ENCODE results near the gene SPDYE18. TPM values are rescaled to one million over a fixed set of nuclear protein-coding genes. Genes with fewer than 3 reads are reported as not detected.
"Not testable (repeated sequence)": the region's sequence is repeated elsewhere in the genome, so short reads cannot be mapped to it uniquely, and the experiment has no call there.

Gene SPDYE18, protein sequence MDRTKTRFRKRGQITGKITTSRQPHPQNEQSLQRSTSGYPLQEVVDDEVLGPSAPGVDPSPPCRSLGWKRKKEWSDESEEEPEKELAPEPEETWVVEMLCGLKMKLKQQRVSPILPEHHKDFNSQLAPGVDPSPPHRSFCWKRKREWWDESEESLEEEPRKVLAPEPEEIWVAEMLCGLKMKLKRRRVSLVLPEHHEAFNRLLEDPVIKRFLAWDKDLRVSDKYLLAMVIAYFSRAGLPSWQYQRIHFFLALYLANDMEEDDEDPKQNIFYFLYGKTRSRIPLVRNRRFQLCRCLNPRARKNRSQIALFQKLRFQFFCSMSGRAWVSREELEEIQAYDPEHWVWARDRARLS
- total RNA-seq, result under 1 TPM; 0.63 to 0.96 TPM

GRCh38 chr7:77062557-77062956 is at the start of gene SPDYE18:
Gene SPDYE18 (minus strand): TSS chr7:77062558. CDS start chr7:77060512, 2,046 bp downstream.
- not testable (repeated sequence) for H3K4me1 Mint-ChIP-seq (ENCODE audit: low read depth); H3K36me3 Mint-ChIP-seq (ENCODE audit: insufficient read depth in 2 of 2); H3K9me3 Mint-ChIP-seq; H3K4me3 Mint-ChIP-seq; ATAC-seq (replicated peaks in 1 of 2); DNase-seq; H3K27me3 Mint-ChIP-seq (ENCODE audit: low read depth); H3K27ac Mint-ChIP-seq

GRCh38 chr7:77108362-77108761 is 46.0 kb upstream of the SPDYE18 start:
- not testable (repeated sequence) for DNase-seq; H3K36me3 Mint-ChIP-seq (ENCODE audit: insufficient read depth in 2 of 2); H3K4me1 Mint-ChIP-seq (ENCODE audit: low read depth); H3K27ac Mint-ChIP-seq; ATAC-seq (replicated peaks in 1 of 2); H3K27me3 Mint-ChIP-seq (ENCODE audit: low read depth); H3K4me3 Mint-ChIP-seq; H3K9me3 Mint-ChIP-seq

GRCh38 chr7:77107659-77108058 is 45.3 kb upstream of the SPDYE18 start:
- H3K36me3 Mint-ChIP-seq (ENCODE audit: insufficient read depth in 2 of 2); ATAC-seq (replicated peaks in 1 of 2); H3K27ac Mint-ChIP-seq; H3K4me3 Mint-ChIP-seq; H3K4me1 Mint-ChIP-seq (ENCODE audit: low read depth); H3K9me3 Mint-ChIP-seq; DNase-seq; H3K27me3 Mint-ChIP-seq (ENCODE audit: low read depth): not testable (repeated sequence)

GRCh38 chr7:77105904-77106303 is 43.5 kb upstream of the SPDYE18 start:
- not testable (repeated sequence) for H3K4me3 Mint-ChIP-seq; ATAC-seq (replicated peaks in 1 of 2); H3K36me3 Mint-ChIP-seq (ENCODE audit: insufficient read depth in 2 of 2)

GRCh38 chr7:77102671-77103070 is 40.3 kb upstream of the SPDYE18 start:
- H3K4me1 Mint-ChIP-seq (ENCODE audit: low read depth), result not testable (repeated sequence)

More at GRCh38 chr7:77105904-77106303, 43.5 kb upstream of the SPDYE18 start:
- not testable (repeated sequence) for H3K27ac Mint-ChIP-seq; DNase-seq; H3K27me3 Mint-ChIP-seq (ENCODE audit: low read depth); H3K9me3 Mint-ChIP-seq; H3K4me1 Mint-ChIP-seq (ENCODE audit: low read depth)

DNA sequence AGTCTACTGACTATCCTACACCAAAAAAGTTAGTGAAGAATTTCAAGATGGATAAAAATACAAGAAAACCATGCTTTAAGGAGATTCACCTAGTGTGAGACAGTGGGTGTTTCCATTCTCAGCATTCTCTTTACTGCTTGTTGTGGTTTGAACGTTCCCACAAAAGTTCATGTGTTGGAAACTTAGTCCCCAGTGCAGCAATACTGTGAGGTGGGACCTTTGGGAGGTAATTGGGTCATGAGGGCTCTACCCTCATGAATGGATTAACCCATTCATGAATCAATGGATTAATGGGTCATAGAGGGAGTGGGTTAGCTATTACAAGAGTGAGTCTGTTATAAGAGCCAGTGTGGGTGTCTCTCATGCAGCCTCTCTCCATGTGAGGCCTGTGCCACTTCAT is 38.8 kb upstream of the SPDYE18 start:
- H3K4me1 Mint-ChIP-seq (ENCODE audit: low read depth); DNase-seq; H3K9me3 Mint-ChIP-seq; H3K4me3 Mint-ChIP-seq; ATAC-seq (replicated peaks in 1 of 2); H3K27ac Mint-ChIP-seq; H3K36me3 Mint-ChIP-seq (ENCODE audit: insufficient read depth in 2 of 2); H3K27me3 Mint-ChIP-seq (ENCODE audit: low read depth): not testable (repeated sequence)

More at GRCh38 chr7:77102671-77103070, 40.3 kb upstream of the SPDYE18 start:
- not testable (repeated sequence) for DNase-seq; H3K27ac Mint-ChIP-seq; H3K27me3 Mint-ChIP-seq (ENCODE audit: low read depth); H3K9me3 Mint-ChIP-seq; H3K4me3 Mint-ChIP-seq; ATAC-seq (replicated peaks in 1 of 2); H3K36me3 Mint-ChIP-seq (ENCODE audit: insufficient read depth in 2 of 2)

DNA sequence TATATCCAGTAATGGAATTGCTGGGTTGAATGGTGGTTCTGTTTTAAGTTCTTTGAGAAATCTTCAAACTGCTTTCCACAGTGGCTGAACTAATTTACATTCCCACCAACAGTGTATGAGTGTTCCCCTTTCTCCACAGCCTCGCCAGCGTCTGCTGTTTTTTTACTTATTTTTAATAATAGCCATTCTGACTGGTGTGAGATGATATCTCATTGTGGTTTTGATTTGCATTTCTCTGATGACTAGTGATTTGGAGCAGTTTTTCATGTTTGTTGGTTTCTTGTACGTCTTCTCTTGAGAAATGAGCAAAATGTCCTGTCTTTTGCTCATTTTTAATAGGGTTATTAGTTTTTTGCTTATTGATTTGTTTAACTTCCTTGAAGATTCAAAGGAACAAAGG is 38.1 kb upstream of the SPDYE18 start:
- H3K36me3 Mint-ChIP-seq (ENCODE audit: insufficient read depth in 2 of 2); H3K4me1 Mint-ChIP-seq (ENCODE audit: low read depth); H3K27ac Mint-ChIP-seq; H3K27me3 Mint-ChIP-seq (ENCODE audit: low read depth); ATAC-seq (replicated peaks in 1 of 2); DNase-seq; H3K9me3 Mint-ChIP-seq; H3K4me3 Mint-ChIP-seq: not testable (repeated sequence)

GRCh38 chr7:77092301-77092700 is 29.9 kb upstream of the SPDYE18 start:
- H3K4me3 Mint-ChIP-seq; ATAC-seq (replicated peaks in 1 of 2); H3K27ac Mint-ChIP-seq; H3K27me3 Mint-ChIP-seq (ENCODE audit: low read depth); H3K9me3 Mint-ChIP-seq; H3K4me1 Mint-ChIP-seq (ENCODE audit: low read depth); H3K36me3 Mint-ChIP-seq (ENCODE audit: insufficient read depth in 2 of 2); DNase-seq: not testable (repeated sequence)

- H3K4me3 Mint-ChIP-seq; H3K36me3 Mint-ChIP-seq (ENCODE audit: insufficient read depth in 2 of 2); DNase-seq; ATAC-seq (replicated peaks in 1 of 2); H3K27ac Mint-ChIP-seq; H3K9me3 Mint-ChIP-seq; H3K4me1 Mint-ChIP-seq (ENCODE audit: low read depth); H3K27me3 Mint-ChIP-seq (ENCODE audit: low read depth): not testable (repeated sequence)
These were observed 19.8 kb upstream of the SPDYE18 start for GRCh38 chr7:77082192-77082591.

- not testable (repeated sequence) for H3K36me3 Mint-ChIP-seq (ENCODE audit: insufficient read depth in 2 of 2); H3K27ac Mint-ChIP-seq; H3K4me1 Mint-ChIP-seq (ENCODE audit: low read depth); ATAC-seq (replicated peaks in 1 of 2); H3K27me3 Mint-ChIP-seq (ENCODE audit: low read depth); H3K9me3 Mint-ChIP-seq; DNase-seq; H3K4me3 Mint-ChIP-seq
These were observed 17.9 kb upstream of the SPDYE18 start for GRCh38 chr7:77080236-77080635.

DNA sequence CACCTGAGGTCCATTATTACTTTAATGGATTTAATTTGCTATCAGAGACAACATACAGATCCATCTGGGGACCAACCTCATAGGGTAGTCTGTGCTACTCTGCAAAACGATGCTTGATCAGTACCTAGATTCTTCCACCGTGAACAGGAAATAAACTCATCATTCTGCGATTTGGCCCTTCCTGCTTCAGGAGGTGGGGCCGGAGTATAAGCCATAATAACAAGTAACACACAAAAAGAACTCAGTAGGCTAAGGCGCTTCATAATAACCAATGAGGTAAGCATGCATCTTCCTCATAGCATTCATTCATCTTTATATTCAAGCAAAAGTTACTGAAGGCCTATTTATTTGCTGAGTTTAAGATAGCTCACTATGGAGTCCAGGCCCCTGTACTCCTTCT is 17.3 kb upstream of the SPDYE18 start:
- not testable (repeated sequence) for ATAC-seq (replicated peaks in 1 of 2); H3K27ac Mint-ChIP-seq; H3K36me3 Mint-ChIP-seq (ENCODE audit: insufficient read depth in 2 of 2); H3K9me3 Mint-ChIP-seq; H3K4me3 Mint-ChIP-seq; H3K27me3 Mint-ChIP-seq (ENCODE audit: low read depth); DNase-seq; H3K4me1 Mint-ChIP-seq (ENCODE audit: low read depth)

GRCh38 chr7:77079112-77079511 is 16.8 kb upstream of the SPDYE18 start:
- H3K4me1 Mint-ChIP-seq (ENCODE audit: low read depth); H3K27me3 Mint-ChIP-seq (ENCODE audit: low read depth); H3K9me3 Mint-ChIP-seq; H3K4me3 Mint-ChIP-seq; H3K27ac Mint-ChIP-seq; ATAC-seq (replicated peaks in 1 of 2); H3K36me3 Mint-ChIP-seq (ENCODE audit: insufficient read depth in 2 of 2); DNase-seq: not testable (repeated sequence)

DNA sequence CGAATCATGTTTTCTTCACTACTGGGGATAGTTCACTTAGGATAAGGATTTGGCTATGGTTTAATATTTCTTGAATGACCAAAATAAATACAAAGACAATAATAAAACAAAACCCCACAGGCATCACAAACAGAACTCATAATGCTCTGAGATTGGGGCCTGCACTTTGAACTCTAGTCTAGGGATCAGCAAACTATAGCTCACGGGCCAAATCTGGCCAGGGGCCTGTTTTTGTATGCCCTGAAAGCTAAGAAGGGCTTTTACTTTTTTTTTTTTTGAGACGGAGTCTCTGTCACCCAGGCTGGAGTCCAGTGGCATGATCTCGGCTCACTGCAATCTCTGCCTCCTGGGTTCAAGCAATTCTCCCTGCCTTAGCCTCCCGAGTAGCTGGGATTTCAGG is 14.7 kb upstream of the SPDYE18 start:
- H3K9me3 Mint-ChIP-seq; H3K4me3 Mint-ChIP-seq; ATAC-seq (replicated peaks in 1 of 2); DNase-seq; H3K36me3 Mint-ChIP-seq (ENCODE audit: insufficient read depth in 2 of 2); H3K27me3 Mint-ChIP-seq (ENCODE audit: low read depth); H3K27ac Mint-ChIP-seq; H3K4me1 Mint-ChIP-seq (ENCODE audit: low read depth): not testable (repeated sequence)

DNA sequence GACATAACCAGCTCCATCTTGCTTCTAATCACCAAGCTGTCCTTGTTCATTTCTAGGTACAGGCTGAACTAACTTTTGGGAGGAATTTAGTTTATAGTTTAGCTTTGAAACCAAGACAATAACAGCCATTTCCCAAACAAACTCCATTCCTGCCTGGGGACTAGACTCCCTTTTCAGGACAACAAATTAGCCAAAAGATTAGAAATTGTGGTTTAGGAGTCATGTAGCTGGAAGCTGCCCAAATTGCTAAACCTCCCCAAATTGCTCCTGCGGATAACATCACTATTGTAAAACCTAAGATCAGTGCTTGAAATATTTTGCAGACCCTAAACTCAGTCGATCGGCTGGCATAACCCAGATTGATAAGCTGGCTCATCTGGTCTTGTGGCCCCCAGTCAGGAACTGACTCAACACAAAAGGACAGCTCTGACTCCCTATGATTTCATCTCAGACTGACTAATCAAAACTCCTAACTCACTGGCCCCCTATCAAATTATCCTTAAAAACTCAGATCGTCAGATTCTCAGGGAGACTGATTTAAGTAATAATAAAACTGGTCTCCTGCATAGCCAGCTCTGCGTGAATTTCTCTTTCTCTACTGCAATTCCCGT is 12.5 kb upstream of the SPDYE18 start:
- H3K4me1 Mint-ChIP-seq (ENCODE audit: low read depth); H3K4me3 Mint-ChIP-seq; DNase-seq; ATAC-seq (replicated peaks in 1 of 2); H3K27ac Mint-ChIP-seq; H3K27me3 Mint-ChIP-seq (ENCODE audit: low read depth); H3K36me3 Mint-ChIP-seq (ENCODE audit: insufficient read depth in 2 of 2); H3K9me3 Mint-ChIP-seq: not testable (repeated sequence)

All from activated T-cell treated with anti-CD3 and anti-CD28 coated beads, Interleukin-2, amount 50 U/mL, for 72 hours (primary cell).